A673 (cell line): Measurements from ENCODE around the gene POFUT1.

Experiments used
- CTCF ChIP-seq: fragments of 300-800, 200-600 bp; sonication (generic); conservative IDR thresholded peaks from 2 replicates; pipeline ENCODE4 v1.5.1; 2017; ENCODE audit warnings: low read depth, mild to moderate bottlenecking, antibody characterized with exemption, low read length, moderate library complexity, mixed read lengths
- EZH2 ChIP-seq: fragments of 200-600 bp; sonication (generic); IDR thresholded peaks from 2 replicates; pipeline ENCODE4 v1.6.1; 2017; ENCODE audit warnings: borderline replicate concordance, low read depth, mild to moderate bottlenecking, mixed read lengths, antibody characterized with exemption, low read length; ENCODE audit not compliant: poor library complexity, severe bottlenecking

DNA sequence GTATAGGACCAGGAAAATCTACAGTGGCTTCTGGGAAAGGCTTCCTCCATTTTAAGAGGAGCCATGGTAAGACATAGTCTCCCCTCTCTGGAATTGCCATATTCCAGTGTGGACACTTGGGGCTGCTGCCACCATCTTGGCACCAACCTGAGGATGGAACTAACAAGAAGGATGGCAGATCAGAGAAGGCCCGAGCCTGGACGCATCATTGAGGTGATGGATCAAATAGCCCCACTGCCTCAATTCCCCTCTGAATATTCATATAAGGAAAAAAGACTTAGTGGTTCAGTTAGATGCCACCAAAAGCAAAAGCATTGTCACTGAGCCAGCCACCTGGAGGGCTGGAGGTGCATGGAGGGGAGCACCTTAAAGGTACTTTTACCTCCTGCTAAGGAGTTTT is 26.1 kb upstream of the POFUT1 start:
- TF ChIP-seq CTCF = no peak
- no peak for TF ChIP-seq EZH2
